PC-9 (cell line): ENCODE data around the gene C14orf39.

Experiments
- CTCF ChIP-seq: fragments of 200-600 bp; sonication (generic); conservative IDR thresholded peaks from 2 replicates; pipeline ENCODE4 v1.6.1; 2017; ENCODE audit warnings: mixed run types, antibody characterized with exemption, mild to moderate bottlenecking, moderate library complexity
- EZH2 ChIP-seq: fragments of 200-600 bp; sonication (generic); IDR thresholded peaks from 2 replicates; pipeline ENCODE4 v1.8.0; 2017; ENCODE audit warnings: antibody characterized with exemption, low read depth

- TF ChIP-seq CTCF, result no peak
- no peak for TF ChIP-seq EZH2
Observed at GRCh38 chr14:60485598-60486251, at the start of gene C14orf39.
